ENCODE measurements around the gene COL5A1.

The COL5A1 gene

GRCh38 chr9:134871697-134872340 lies 230.2 kb downstream of the COL5A1 start:
- TF ChIP-seq, protein P1, sequence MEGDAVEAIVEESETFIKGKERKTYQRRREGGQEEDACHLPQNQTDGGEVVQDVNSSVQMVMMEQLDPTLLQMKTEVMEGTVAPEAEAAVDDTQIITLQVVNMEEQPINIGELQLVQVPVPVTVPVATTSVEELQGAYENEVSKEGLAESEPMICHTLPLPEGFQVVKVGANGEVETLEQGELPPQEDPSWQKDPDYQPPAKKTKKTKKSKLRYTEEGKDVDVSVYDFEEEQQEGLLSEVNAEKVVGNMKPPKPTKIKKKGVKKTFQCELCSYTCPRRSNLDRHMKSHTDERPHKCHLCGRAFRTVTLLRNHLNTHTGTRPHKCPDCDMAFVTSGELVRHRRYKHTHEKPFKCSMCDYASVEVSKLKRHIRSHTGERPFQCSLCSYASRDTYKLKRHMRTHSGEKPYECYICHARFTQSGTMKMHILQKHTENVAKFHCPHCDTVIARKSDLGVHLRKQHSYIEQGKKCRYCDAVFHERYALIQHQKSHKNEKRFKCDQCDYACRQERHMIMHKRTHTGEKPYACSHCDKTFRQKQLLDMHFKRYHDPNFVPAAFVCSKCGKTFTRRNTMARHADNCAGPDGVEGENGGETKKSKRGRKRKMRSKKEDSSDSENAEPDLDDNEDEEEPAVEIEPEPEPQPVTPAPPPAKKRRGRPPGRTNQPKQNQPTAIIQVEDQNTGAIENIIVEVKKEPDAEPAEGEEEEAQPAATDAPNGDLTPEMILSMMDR (IDR thresholded peaks at IDR 0.05), result no peak
- H3K27ac ChIP-seq, result no peak overlapping the region
- no peaks in the 10 kb centered on the region for H3K9me3 ChIP-seq (ENCODE audit: control insufficient read depth, low read length)
- H3K79me2 ChIP-seq, result no peaks in the 10 kb centered on the region
- no peak overlapping the region for H3K4me3 ChIP-seq (ENCODE audit: low read depth, low read length)
- no peaks in the 10 kb centered on the region for H3K36me3 ChIP-seq (ENCODE audit: control insufficient read depth, insufficient read depth, low read length)
- no peaks in the 10 kb centered on the region for H3K4me1 ChIP-seq
- no peak overlapping the region for H2AFZ ChIP-seq
- H3K4me2 ChIP-seq (ENCODE audit: low read length), result no peak overlapping the region
- H3K27me3 ChIP-seq (ENCODE audit: control insufficient read depth, insufficient read depth, low read length), result no peaks in the 10 kb centered on the region
- no peak overlapping the region for H3K9ac ChIP-seq

DNA sequence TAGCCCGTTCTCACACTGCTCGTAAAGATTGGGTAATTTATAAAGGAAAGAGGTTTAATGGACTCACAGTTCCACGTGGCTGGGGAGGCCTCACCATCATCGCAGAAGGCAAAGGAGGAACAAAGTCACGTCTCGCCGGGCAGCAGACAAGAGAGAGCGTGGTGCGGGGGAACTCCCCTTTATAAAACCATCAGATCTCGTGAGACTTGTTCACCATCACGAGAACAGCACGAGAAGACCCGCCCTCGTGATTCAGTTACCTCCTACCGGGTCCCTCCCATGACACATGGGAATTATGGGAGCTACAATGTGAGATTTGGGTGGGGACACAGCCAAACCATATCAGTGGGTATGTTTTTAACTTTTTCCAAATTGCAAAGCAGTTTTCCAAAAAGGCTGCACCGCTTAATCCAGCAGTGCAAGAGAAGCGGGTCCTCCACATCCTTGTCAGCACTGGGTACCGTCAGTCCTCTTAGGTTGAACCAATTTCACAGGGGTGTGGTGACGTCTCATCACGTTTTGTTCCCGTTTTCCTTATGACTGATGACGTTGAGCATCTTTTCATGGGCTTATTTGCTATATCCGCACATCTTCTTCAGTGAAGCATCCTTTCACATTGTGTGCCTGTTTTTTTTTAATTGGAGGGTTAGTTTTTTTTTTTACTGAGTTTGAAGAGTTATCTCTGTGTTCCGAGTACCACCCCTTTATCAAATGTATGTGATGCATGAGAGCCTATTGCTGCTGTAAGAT lies 231.1 kb downstream of the COL5A1 start:
- TF ChIP-seq, protein P1 (IDR thresholded peaks at IDR 0.05), result no peak
- Histone ChIP-seq H3K27ac (no peak overlapping the region), H2AFZ (no peak overlapping the region), H3K79me2 (no peaks in the 10 kb centered on the region), H3K4me2 (ENCODE audit: low read length) (no peak overlapping the region), H3K9me3 (ENCODE audit: control insufficient read depth, low read length) (no peaks in the 10 kb centered on the region), H3K4me3 (ENCODE audit: low read depth, low read length) (no peak overlapping the region), H3K4me1 (no peaks in the 10 kb centered on the region), H3K27me3 (ENCODE audit: control insufficient read depth, insufficient read depth, low read length) (no peaks in the 10 kb centered on the region), H3K36me3 (ENCODE audit: control insufficient read depth, insufficient read depth, low read length) (no peaks in the 10 kb centered on the region), H3K9ac (no peak overlapping the region)

DNA sequence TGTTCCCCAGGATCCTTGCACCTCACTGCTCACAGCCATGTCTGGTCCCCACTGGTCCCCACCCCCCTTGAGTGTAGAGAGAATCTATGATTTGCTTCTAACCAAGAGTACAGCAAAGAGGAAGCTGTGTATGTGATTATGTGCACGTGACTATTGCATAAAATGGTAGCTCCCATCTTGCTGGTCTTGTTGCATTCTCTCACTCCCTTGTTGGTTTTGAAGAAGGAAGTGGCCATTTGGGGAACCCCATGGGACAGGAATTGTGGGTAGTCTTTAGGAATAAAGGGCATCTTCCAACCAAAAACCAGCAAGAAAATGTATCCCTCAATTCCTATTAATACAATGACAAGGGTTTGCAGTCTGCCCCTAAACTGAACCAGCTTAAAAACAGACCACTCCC lies 233.8 kb downstream of the COL5A1 start:
- no peak overlapping the region for H3K4me3 ChIP-seq (ENCODE audit: low read depth, low read length)
- H3K79me2 ChIP-seq, result no peaks in the 10 kb centered on the region
- H3K9ac ChIP-seq, result no peak overlapping the region
- no peak overlapping the region for H2AFZ ChIP-seq
- no peaks in the 10 kb centered on the region for H3K9me3 ChIP-seq (ENCODE audit: control insufficient read depth, low read length)
- no peak overlapping the region for H3K4me2 ChIP-seq (ENCODE audit: low read length)
- no peaks in the 10 kb centered on the region for H3K36me3 ChIP-seq (ENCODE audit: control insufficient read depth, insufficient read depth, low read length)
- H3K4me1 ChIP-seq, result no peaks in the 10 kb centered on the region
- TF ChIP-seq, protein P1 (IDR thresholded peaks at IDR 0.05), result no peak
- no peaks in the 10 kb centered on the region for H3K27me3 ChIP-seq (ENCODE audit: control insufficient read depth, insufficient read depth, low read length)
- no peak overlapping the region for H3K27ac ChIP-seq

DNA sequence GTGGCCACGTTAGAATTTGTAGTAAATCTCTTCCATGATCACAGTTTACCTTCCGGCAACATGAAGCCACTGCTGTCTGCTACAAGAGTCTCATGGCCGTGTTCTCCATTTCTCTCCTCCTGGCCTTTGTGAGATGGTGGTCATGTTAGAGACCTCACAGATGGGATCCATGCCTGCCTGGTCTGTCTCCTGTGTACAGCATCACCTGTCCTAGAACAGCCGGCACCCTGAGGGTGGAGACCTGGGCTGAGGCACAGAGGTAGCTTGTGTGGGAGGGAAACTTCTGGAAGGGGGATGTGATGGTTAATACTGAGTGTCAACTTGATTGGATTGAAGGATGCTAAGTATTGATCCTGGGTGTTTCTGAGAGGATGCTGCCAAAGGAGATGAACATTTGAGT lies 235.9 kb downstream of the COL5A1 start:
- TF ChIP-seq, protein P1 (IDR thresholded peaks at IDR 0.05), result no peak
- Histone ChIP-seq H3K9me3 (ENCODE audit: control insufficient read depth, low read length) (no peaks in the 10 kb centered on the region), H3K4me3 (ENCODE audit: low read depth, low read length) (no peak overlapping the region), H3K27me3 (ENCODE audit: control insufficient read depth, insufficient read depth, low read length) (no peaks in the 10 kb centered on the region), H3K36me3 (ENCODE audit: control insufficient read depth, insufficient read depth, low read length) (no peaks in the 10 kb centered on the region), H3K9ac (no peak overlapping the region), H2AFZ (no peak overlapping the region), H3K4me2 (ENCODE audit: low read length) (no peak overlapping the region), H3K27ac (no peak overlapping the region), H3K4me1 (no peaks in the 10 kb centered on the region), H3K79me2 (no peaks in the 10 kb centered on the region)
